ENCODE data around the gene TIMM50.
A peak's percentile ranks its signal among the peaks of the same experiment; 100 is the strongest.

GRCh38 chr19:39539518-39540332 lies 59.1 kb downstream of the TIMM50 start, which contains the start of gene EID2:
- TF ChIP-seq EZH2phosphoT487 (IDR thresholded peaks at IDR 0.05; ENCODE audit: low read depth): no peak
- TF ChIP-seq, protein P1, sequence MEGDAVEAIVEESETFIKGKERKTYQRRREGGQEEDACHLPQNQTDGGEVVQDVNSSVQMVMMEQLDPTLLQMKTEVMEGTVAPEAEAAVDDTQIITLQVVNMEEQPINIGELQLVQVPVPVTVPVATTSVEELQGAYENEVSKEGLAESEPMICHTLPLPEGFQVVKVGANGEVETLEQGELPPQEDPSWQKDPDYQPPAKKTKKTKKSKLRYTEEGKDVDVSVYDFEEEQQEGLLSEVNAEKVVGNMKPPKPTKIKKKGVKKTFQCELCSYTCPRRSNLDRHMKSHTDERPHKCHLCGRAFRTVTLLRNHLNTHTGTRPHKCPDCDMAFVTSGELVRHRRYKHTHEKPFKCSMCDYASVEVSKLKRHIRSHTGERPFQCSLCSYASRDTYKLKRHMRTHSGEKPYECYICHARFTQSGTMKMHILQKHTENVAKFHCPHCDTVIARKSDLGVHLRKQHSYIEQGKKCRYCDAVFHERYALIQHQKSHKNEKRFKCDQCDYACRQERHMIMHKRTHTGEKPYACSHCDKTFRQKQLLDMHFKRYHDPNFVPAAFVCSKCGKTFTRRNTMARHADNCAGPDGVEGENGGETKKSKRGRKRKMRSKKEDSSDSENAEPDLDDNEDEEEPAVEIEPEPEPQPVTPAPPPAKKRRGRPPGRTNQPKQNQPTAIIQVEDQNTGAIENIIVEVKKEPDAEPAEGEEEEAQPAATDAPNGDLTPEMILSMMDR (IDR thresholded peaks at IDR 0.05; ENCODE audit: low read depth, low read length): peak; percentile 73

All from OCI-LY3 (cell line).